CD4-positive, alpha-beta memory T cell (primary cell): ENCODE results near the gene TGM6. TPM values are rescaled to one million over a fixed set of nuclear protein-coding genes. Genes with fewer than 3 reads are reported as not detected.

ENCODE experiments used
- CTCF ChIA-PET: fragments of 350-600 bp; sonication (Branson Sonifier 250); formaldehyde crosslinking; loops from one replicate; lab custom pipeline; 2021; ENCODE audit warnings: inconsistent platforms; ENCODE audit not compliant: partially characterized antibody; lab: Charles Lee
- POLR2A ChIA-PET: fragments of 350-600 bp; sonication (Branson Sonifier 250); formaldehyde crosslinking; loops from one replicate; lab custom pipeline; 2021; ENCODE audit not compliant: partially characterized antibody; lab: Charles Lee
- DNase-seq, 5 donors: peaks; one replicate each; pipeline versions ENCODE4 v3.0.0 to v3.0.0-alpha.2; 2020 to 2022; ENCODE audit warnings: mixed read lengths in 1 of 5
- H3K27ac ChIP-seq: one replicate; pipeline ENCODE4 v1.7.0; 2013; ENCODE audit warnings: low read depth, low read length
- H3K27me3 ChIP-seq: 2 replicates; pipeline ENCODE4 v1.7.0; 2013; ENCODE audit warnings: mild to moderate bottlenecking, low read length, moderate library complexity; ENCODE audit not compliant: insufficient read depth
- H3K36me3 ChIP-seq: 2 replicates; pipeline ENCODE4 v1.7.0; 2013; ENCODE audit warnings: mild to moderate bottlenecking, low read length, moderate library complexity; ENCODE audit not compliant: insufficient read depth
- H3K4me1 ChIP-seq: 2 replicates; pipeline ENCODE4 v1.7.0; 2013; ENCODE audit warnings: mild to moderate bottlenecking, low read length, moderate library complexity; ENCODE audit not compliant: insufficient read depth
- H3K4me3 ChIP-seq, 2 donors: one replicate each; pipeline ENCODE4 v1.7.0; 2013; ENCODE audit warnings: low read length in 2 of 2, mild to moderate bottlenecking in 1 of 2
- H3K9me3 ChIP-seq, 2 donors: one replicate each; pipeline ENCODE4 v1.7.0; 2013; ENCODE audit warnings: low read length in 2 of 2, control low read depth in 1 of 2; ENCODE audit not compliant: control insufficient read depth in 1 of 2
- H3K27ac Mint-ChIP-seq, 7 donors: one replicate each; pipeline ENCODE4 v1.8.0; 2020 to 2021; ENCODE audit warnings: mixed read lengths in 7 of 7, mild to moderate bottlenecking in 6 of 7, inconsistent platforms in 3 of 7, moderate library complexity in 3 of 7
- H3K27me3 Mint-ChIP-seq, 2 donors: one replicate each; pipeline ENCODE4 v1.8.0; 2020 to 2021; ENCODE audit warnings: mixed read lengths in 2 of 2
- H3K36me3 Mint-ChIP-seq, 2 donors: one replicate each; pipeline ENCODE4 v1.8.0; 2020 to 2021; ENCODE audit warnings: mixed read lengths in 2 of 2, inconsistent platforms in 1 of 2, mild to moderate bottlenecking in 1 of 2
- H3K4me1 Mint-ChIP-seq, 4 donors: one replicate each; pipeline ENCODE4 v1.8.0; 2020 to 2021; ENCODE audit warnings: mixed read lengths in 4 of 4, mild to moderate bottlenecking in 1 of 4
- H3K4me3 Mint-ChIP-seq, 8 donors: one replicate each; pipeline ENCODE4 v1.8.0; 2020 to 2021; ENCODE audit warnings: mixed read lengths in 8 of 8, mild to moderate bottlenecking in 7 of 8, moderate library complexity in 6 of 8, inconsistent platforms in 3 of 8
- H3K9me3 Mint-ChIP-seq, 8 donors: one replicate each; pipeline ENCODE4 v1.8.0; 2020 to 2021; ENCODE audit warnings: mixed read lengths in 8 of 8, mild to moderate bottlenecking in 5 of 8, inconsistent platforms in 3 of 8, moderate library complexity in 1 of 8
- intact Hi-C: fragments of 100-400 bp; cut with micrococcal nuclease; formaldehyde crosslinking; loops from one replicate; pipeline ENCODE4 v1.15.1; 2023
- polyA plus RNA-seq, 2 donors: library from polyadenylated mRNA; unstranded; fragments of 300-500 nt; fragmentation: Illumina TruSeq; gene quantifications; one replicate each; pipeline ENCODE4 v1.2.3, GENCODE V29; 2021
- total RNA-seq, 2 experiments: library from RNA; stranded (reverse); gene quantifications; one replicate each; pipeline ENCODE4 v1.2.3, GENCODE V29; 2021

TGM6 gene
- total and polyA plus RNA-seq, 4 experiments from 2014 or later: not detected

GRCh38 chr20:2337142-2337541, 43.6 kb upstream of the TGM6 start:
- Histone ChIP-seq H3K4me3 (no peak overlapping the region), H3K36me3 (no peaks in the 10 kb centered on the region), H3K9me3 (no peaks in the 10 kb centered on the region), H3K27me3 (no peaks in the 10 kb centered on the region), H3K4me1 (no peaks in the 10 kb centered on the region), H3K27ac (no peak overlapping the region)
- no peak for DNase-seq
- POLR2A ChIA-PET: no interaction called here
- CTCF ChIA-PET: no interaction called here
- no peak overlapping the region for H3K27ac Mint-ChIP-seq
- no peaks in the 10 kb centered on the region for H3K9me3 Mint-ChIP-seq
- no peaks in the 10 kb centered on the region for H3K36me3 Mint-ChIP-seq
- intact Hi-C loops: no loop called here
- no peak overlapping the region for H3K4me3 Mint-ChIP-seq
- peaks cover 6 to 14% of the 10 kb centered on the region in 2 donors for H3K27me3 Mint-ChIP-seq
- no peaks in the 10 kb centered on the region for H3K4me1 Mint-ChIP-seq

DNA sequence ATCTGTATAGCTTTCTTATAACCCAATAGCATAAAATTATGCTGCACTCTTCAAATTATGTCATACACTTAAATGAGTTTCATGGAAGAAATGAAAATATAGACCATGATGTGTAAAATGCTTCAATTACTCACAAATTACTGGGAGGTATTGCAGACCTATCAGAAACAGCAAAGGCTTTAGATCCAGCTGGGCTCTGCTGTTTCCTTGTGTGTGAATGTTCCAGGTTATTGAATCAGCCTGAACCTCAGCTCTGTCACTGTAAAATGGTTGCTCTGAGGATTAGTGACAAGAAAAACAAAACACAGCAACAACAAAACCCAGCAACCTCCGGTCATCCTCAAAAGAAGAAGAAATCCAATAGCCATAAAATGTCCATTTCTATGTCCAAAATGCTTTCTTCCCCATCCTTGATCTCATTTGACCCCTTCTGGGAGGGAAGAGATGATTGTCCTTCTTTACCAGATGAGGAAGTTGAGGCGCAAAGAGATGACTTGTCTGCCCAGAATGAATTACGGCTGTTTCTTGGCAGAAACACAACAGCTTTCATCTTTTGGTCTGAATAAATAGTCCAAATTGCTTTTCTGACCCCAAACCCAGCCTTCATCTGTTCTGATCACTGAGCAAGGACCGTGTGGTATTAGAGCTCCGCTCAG, 42.2 kb upstream of the TGM6 start:
- Mint-ChIP-seq H3K4me3 (no peak overlapping the region), H3K27me3 (peaks cover 9 to 14% of the 10 kb centered on the region in 2 donors), H3K9me3 (no peaks in the 10 kb centered on the region), H3K4me1 (no peaks in the 10 kb centered on the region), H3K36me3 (no peaks in the 10 kb centered on the region), H3K27ac (no peak overlapping the region)
- Histone ChIP-seq H3K27ac (no peak overlapping the region), H3K9me3 (no peaks in the 10 kb centered on the region), H3K27me3 (no peaks in the 10 kb centered on the region), H3K36me3 (no peaks in the 10 kb centered on the region), H3K4me3 (no peak overlapping the region), H3K4me1 (no peaks in the 10 kb centered on the region)
- no peak for DNase-seq
- CTCF ChIA-PET: interaction anchor here (1.2 kb wide), 1 partner anchor 11 kb away, joined by 3 read pairs; no protein-coding TSS in a partner anchor
- intact Hi-C loops: no loop called here
- POLR2A ChIA-PET: no interaction called here

GRCh38 chr20:2340136-2340535, 40.6 kb upstream of the TGM6 start:
- Histone ChIP-seq H3K4me3 (no peak overlapping the region), H3K36me3 (no peaks in the 10 kb centered on the region), H3K27me3 (no peaks in the 10 kb centered on the region), H3K27ac (no peak overlapping the region), H3K9me3 (no peaks in the 10 kb centered on the region), H3K4me1 (no peaks in the 10 kb centered on the region)
- Mint-ChIP-seq H3K4me1 (no peaks in the 10 kb centered on the region), H3K27ac (no peak overlapping the region), H3K4me3 (no peak overlapping the region), H3K27me3 (peaks cover 7 to 8% of the 10 kb centered on the region in 2 donors), H3K36me3 (no peaks in the 10 kb centered on the region), H3K9me3 (no peaks in the 10 kb centered on the region)
- POLR2A ChIA-PET: no interaction called here
- CTCF ChIA-PET: no interaction called here
- DNase-seq: no peak
- intact Hi-C loops: no loop called here

- ChIA-PET CTCF (no interaction called here), POLR2A (no interaction called here)
- DNase-seq: no peak
- Mint-ChIP-seq H3K9me3 (no peaks in the 10 kb centered on the region), H3K36me3 (no peaks in the 10 kb centered on the region), H3K4me1 (no peaks in the 10 kb centered on the region), H3K27me3 (peaks cover 7 to 8% of the 10 kb centered on the region in 2 donors), H3K27ac (no peak overlapping the region), H3K4me3 (no peak overlapping the region)
- no peak overlapping the region for H3K27ac ChIP-seq
- intact Hi-C loops: no loop called here
- no peaks in the 10 kb centered on the region for H3K4me1 ChIP-seq
- H3K36me3 ChIP-seq: no peaks in the 10 kb centered on the region
- no peaks in the 10 kb centered on the region for H3K9me3 ChIP-seq
- no peaks in the 10 kb centered on the region for H3K27me3 ChIP-seq
- H3K4me3 ChIP-seq: no peak overlapping the region
Observed at GRCh38 chr20:2340823-2341222, 39.9 kb upstream of the TGM6 start.

DNA sequence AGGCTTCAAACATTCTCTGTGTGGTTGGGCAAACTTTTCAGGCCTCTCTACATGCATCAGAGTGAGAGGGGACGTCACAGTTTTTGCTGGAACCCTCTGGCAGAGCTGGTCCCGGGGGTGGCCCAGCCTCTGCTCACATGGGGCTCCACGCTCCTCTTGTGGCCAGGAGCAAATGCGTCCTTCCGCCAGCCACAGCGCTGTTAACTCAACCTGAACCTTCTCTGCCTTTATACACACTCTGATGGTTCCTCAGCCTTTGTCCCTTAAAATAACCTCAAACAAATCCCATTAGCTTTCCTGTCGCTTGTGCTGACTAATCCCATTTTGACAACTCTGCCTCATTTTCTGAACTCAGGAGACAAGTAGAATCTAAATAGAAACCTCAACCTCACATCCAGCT, 39.4 kb upstream of the TGM6 start:
- intact Hi-C loops: no loop called here
- Mint-ChIP-seq H3K27me3 (peaks cover 8% of the 10 kb centered on the region in 2 donors), H3K4me3 (no peak overlapping the region), H3K9me3 (no peaks in the 10 kb centered on the region), H3K27ac (no peak overlapping the region), H3K36me3 (no peaks in the 10 kb centered on the region), H3K4me1 (no peaks in the 10 kb centered on the region)
- H3K36me3 ChIP-seq: no peaks in the 10 kb centered on the region
- H3K4me3 ChIP-seq: no peak overlapping the region
- POLR2A ChIA-PET: no interaction called here
- no peaks in the 10 kb centered on the region for H3K4me1 ChIP-seq
- DNase-seq: no peak
- CTCF ChIA-PET: no interaction called here
- H3K9me3 ChIP-seq: no peaks in the 10 kb centered on the region
- no peak overlapping the region for H3K27ac ChIP-seq
- no peaks in the 10 kb centered on the region for H3K27me3 ChIP-seq

DNA sequence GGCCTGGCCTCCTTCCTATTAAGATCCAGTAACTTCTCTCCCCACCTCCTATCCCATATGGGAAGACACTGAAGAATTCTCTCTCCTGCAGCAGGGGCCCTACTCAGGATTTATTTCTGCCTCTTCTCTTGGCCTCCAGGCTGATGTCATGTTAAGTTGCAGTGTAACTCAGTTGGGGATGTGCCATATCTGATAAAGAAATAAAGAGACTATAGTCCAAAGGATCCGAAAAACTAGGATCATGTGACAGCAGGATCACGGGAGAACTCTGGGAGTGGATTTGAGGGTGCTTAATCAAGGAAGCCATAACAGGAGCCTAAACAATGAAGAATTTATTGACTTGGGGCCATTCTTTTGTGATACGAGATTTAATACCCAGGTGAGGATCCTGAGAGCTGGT, 38.5 kb upstream of the TGM6 start:
- H3K4me1 Mint-ChIP-seq: no peaks in the 10 kb centered on the region
- no peak overlapping the region for H3K27ac Mint-ChIP-seq
- H3K27me3 Mint-ChIP-seq: peaks cover 8 to 9% of the 10 kb centered on the region in 2 donors
- H3K4me1 ChIP-seq: no peaks in the 10 kb centered on the region
- H3K36me3 Mint-ChIP-seq: no peaks in the 10 kb centered on the region
- CTCF ChIA-PET: no interaction called here
- no peak overlapping the region for H3K4me3 ChIP-seq
- H3K9me3 ChIP-seq: no peaks in the 10 kb centered on the region
- no peak overlapping the region for H3K27ac ChIP-seq
- H3K9me3 Mint-ChIP-seq: peaks cover 0 to 2% (median under 1%) of the 10 kb centered on the region in 8 donors
- intact Hi-C loops: no loop called here
- no peak for DNase-seq
- no peaks in the 10 kb centered on the region for H3K36me3 ChIP-seq
- no peaks in the 10 kb centered on the region for H3K27me3 ChIP-seq
- H3K4me3 Mint-ChIP-seq: no peak overlapping the region
- POLR2A ChIA-PET: no interaction called here

DNA sequence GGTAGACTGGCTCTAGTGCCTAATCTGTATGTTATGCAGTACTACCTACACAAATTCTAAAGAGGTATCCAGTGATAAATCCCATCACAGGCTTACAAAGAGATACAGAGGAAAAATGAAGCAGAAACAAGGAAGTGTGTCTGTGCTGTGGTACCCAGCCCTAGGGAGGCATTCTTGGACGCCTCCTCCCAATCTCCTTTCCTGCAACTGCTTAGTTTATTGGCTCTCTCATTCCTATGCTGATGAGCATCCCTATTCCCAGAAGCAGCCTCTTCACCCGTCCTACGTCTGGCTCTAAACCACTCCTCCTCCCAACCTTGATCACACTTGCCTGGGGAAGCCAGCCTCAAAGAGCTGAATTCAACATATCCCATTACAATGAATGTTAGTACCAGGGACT, 34.5 kb upstream of the TGM6 start:
- Histone ChIP-seq H3K27ac (no peak overlapping the region), H3K27me3 (no peaks in the 10 kb centered on the region), H3K4me3 (no peak overlapping the region), H3K9me3 (no peaks in the 10 kb centered on the region), H3K36me3 (no peaks in the 10 kb centered on the region), H3K4me1 (no peaks in the 10 kb centered on the region)
- H3K4me1 Mint-ChIP-seq: no peaks in the 10 kb centered on the region
- ChIA-PET POLR2A (no interaction called here), CTCF (interaction anchor here (2.5 kb wide), 1 partner anchor 139 kb away, joined by 7 read pairs; no protein-coding TSS in a partner anchor)
- H3K27me3 Mint-ChIP-seq: peaks cover 6 to 11% of the 10 kb centered on the region in 2 donors
- H3K4me3 Mint-ChIP-seq: no peak overlapping the region
- DNase-seq: no peak
- no peak overlapping the region for H3K27ac Mint-ChIP-seq
- intact Hi-C loops: no loop called here
- H3K36me3 Mint-ChIP-seq: no peaks in the 10 kb centered on the region
- H3K9me3 Mint-ChIP-seq: peaks cover 0 to 5% (median 3%) of the 10 kb centered on the region in 8 donors
